NCI-H748 (cell line): ENCODE data around the gene PRPH.
A peak's percentile ranks its signal among the peaks of the same experiment; 100 is the strongest.

Experiments used
- DNase-seq: peaks from one replicate; lab custom pipeline; 2025; ENCODE audit not compliant: unreplicated experiment; lab: John Stamatoyannopoulos, UW

Gene PRPH

GRCh38 chr12:49345051-49345824, 50.3 kb downstream of the PRPH start:
- peak; percentile 71 for DNase-seq

- DNase-seq: peak; percentile 46
Measured at GRCh38 chr12:49345825-49346658, 51.1 kb downstream of the PRPH start.

GRCh38 chr12:49346659-49347310, 51.8 kb downstream of the PRPH start, which contains the start of gene DNAJC22:
Gene DNAJC22, plus strand, starts transcription at chr12:49346888. Its CDS starts 1,985 bp downstream, at chr12:49348873.
- DNase-seq: peak; percentile 78

- peak; percentile 79 for DNase-seq
Measured at GRCh38 chr12:49347311-49348193, 52.6 kb downstream of the PRPH start.
